K562 (cell line): Measurements from ENCODE around the gene DPY19L3. TPM values are rescaled to one million over a fixed set of nuclear protein-coding genes. Genes with fewer than 3 reads are reported as not detected.

Experiments used
- ATAC-seq: fragments of 200-7000 bp; cut with Tn5 transposase; 3 replicates; pipeline ENCODE4 v1.9.1; 2020; ENCODE audit warnings: moderate library complexity
- BruUV-seq: library from RNA; stranded (reverse); fragments of 400-500 nt; replicated peaks from 2 replicates; lab custom pipeline; 2021; lab: Mats Ljungman, UMichigan
- CTCF ChIA-PET: fragments of 300-600 bp; formaldehyde crosslinking; extraction: SDS; loops from one replicate; lab custom pipeline; 2021; ENCODE audit warnings: low intra/inter-chr PET ratio; lab: Yijun Ruan, JAX
- POLR2A ChIA-PET: fragments of 300-600, 350-650 bp; sonication (Branson Sonifier 250); formaldehyde crosslinking; extraction: SDS; loops from one replicate; lab custom pipeline; 2021; ENCODE audit warnings: antibody characterized with exemption, inconsistent platforms; lab: Yijun Ruan, JAX
- DNase-seq, 4 experiments: peaks; one replicate each; pipeline versions ENCODE4 v3.0.0 to v3.0.0-alpha.2; 2011 to 2018; ENCODE audit warnings: low spot score in 3 of 4, mixed read lengths in 3 of 4; ENCODE audit errors: extremely low read depth in 1 of 4
- FAIRE-seq: peaks from 2 replicates; lab custom pipeline; 2011; peaks lifted over from hg19 to GRCh38; lab: Jason Lieb, UNC
- H2AFZ ChIP-seq: 2 replicates; pipeline ENCODE4 v1.6.0; 2011; ENCODE audit warnings: low read depth, low read length, control low read depth, inconsistent platforms
- H3K27ac ChIP-seq: fragments of 200-600 bp; 3 replicates; pipeline ENCODE4 v1.8.0; 2011; ENCODE audit warnings: low read depth, mild to moderate bottlenecking, control low read depth, inconsistent platforms, low read length, moderate library complexity, mixed read lengths; ENCODE audit errors: extremely low read depth
- H3K27me3 ChIP-seq, 2 experiments: fragments of 300-600 bp in 1 of 2; 2 replicates in 1 of 2; 3 replicates in 1 of 2; pipeline versions ENCODE4 v1.6.0 to v1.8.0; 2011; ENCODE audit warnings: inconsistent platforms in 2 of 2, low read length in 2 of 2, mild to moderate bottlenecking in 1 of 2, mixed read lengths in 1 of 2, moderate library complexity in 1 of 2; ENCODE audit not compliant: control insufficient read depth in 2 of 2, insufficient read depth in 2 of 2
- H3K36me3 ChIP-seq: fragments of 300-600 bp; 3 replicates; pipeline ENCODE4 v1.8.0; 2011; ENCODE audit warnings: mild to moderate bottlenecking, low read length, inconsistent platforms; ENCODE audit not compliant: control insufficient read depth, insufficient read depth
- H3K4me1 ChIP-seq, 2 experiments: fragments of 200-600 bp in 1 of 2; replicated peaks in 1 of 2; 2 replicates in 1 of 2; 3 replicates in 1 of 2; pipeline versions ENCODE4 v1.5.1 to v1.8.0; 2011; ENCODE audit warnings: inconsistent platforms in 2 of 2, low read length in 2 of 2, mild to moderate bottlenecking in 1 of 2, mixed read lengths in 1 of 2, moderate library complexity in 1 of 2; ENCODE audit not compliant: control insufficient read depth in 2 of 2, insufficient read depth in 2 of 2
- H3K4me2 ChIP-seq: 2 replicates; pipeline ENCODE4 v1.6.1; 2011; ENCODE audit warnings: low read length, control low read depth, inconsistent platforms, mixed read lengths; ENCODE audit not compliant: insufficient read depth
- H3K4me3 ChIP-seq: fragments of 200-600 bp; sonication (generic), shearing (Covaris generic); 2 replicates; pipeline ENCODE4 v1.5.1; 2016; ENCODE audit warnings: control low read depth, inconsistent platforms
- H3K79me2 ChIP-seq: fragments of 200-600 bp; 3 replicates; pipeline ENCODE4 v1.8.0; 2011; ENCODE audit warnings: low read length, inconsistent platforms; ENCODE audit not compliant: control insufficient read depth, insufficient read depth
- H3K9ac ChIP-seq, 2 experiments: 2 replicates each; pipeline versions ENCODE4 v1.6.0 to v1.6.1; 2011; ENCODE audit warnings: low read depth in 2 of 2, low read length in 2 of 2, control low read depth in 1 of 2, inconsistent platforms in 1 of 2, mild to moderate bottlenecking in 1 of 2, mixed read lengths in 1 of 2; ENCODE audit not compliant: insufficient read depth in 1 of 2
- H3K9me1 ChIP-seq: one replicate; pipeline ENCODE4 v1.6.0; 2011; ENCODE audit warnings: inconsistent platforms, mild to moderate bottlenecking, low read length, moderate library complexity; ENCODE audit not compliant: control insufficient read depth, insufficient read depth
- H3K9me3 ChIP-seq: replicated peaks from 2 replicates; pipeline ENCODE4 v1.5.1; 2011; ENCODE audit warnings: low read depth, low read length, inconsistent platforms; ENCODE audit not compliant: control insufficient read depth, insufficient read depth
- H4K20me1 ChIP-seq: replicated peaks from 2 replicates; pipeline ENCODE4 v1.6.1; 2011; ENCODE audit warnings: low read length, inconsistent platforms, mixed read lengths; ENCODE audit not compliant: control insufficient read depth, insufficient read depth
- CC2D1A ChIP-seq: fragments of 450-650 bp; IDR thresholded peaks from 2 replicates; pipeline ENCODE4 v1.6.1; 2017; ENCODE audit warnings: mild to moderate bottlenecking
- MTA2 ChIP-seq: fragments of 450-650 bp; IDR thresholded peaks from 2 replicates; pipeline ENCODE4 v1.6.1; 2016; ENCODE audit warnings: low read depth
- NCOA1 ChIP-seq: fragments of 450-650 bp; IDR thresholded peaks from 2 replicates; pipeline ENCODE4 v1.6.1; 2016; ENCODE audit warnings: low read depth
- RFX1 ChIP-seq: fragments of 450-650 bp; IDR thresholded peaks from 2 replicates; pipeline ENCODE4 v1.6.1; 2016; ENCODE audit warnings: mild to moderate bottlenecking, moderate library complexity
- TRIM24 ChIP-seq, 2 experiments: fragments of 450-650 bp; IDR thresholded peaks; 2 replicates each; pipeline ENCODE4 v1.6.1; 2016
- WGBS: fragments of 100-300 bp; shearing (Covaris generic); methylation state at CpG from one replicate; pipeline ENCODE4 v1.1.6; 2016; ENCODE audit warnings: low coverage, mixed read lengths; ENCODE audit not compliant: insufficient coverage; ENCODE audit errors: missing lambda C conversion rate; 5-methylcytosine and 5-hydroxymethylcytosine counted together
- in situ Hi-C: fragments of 300-500 bp; cut with MboI; formaldehyde crosslinking; loops from 4 replicates; pipeline ENCODE4 v1.15.0; 2018; ENCODE audit warnings: inconsistent platforms, mixed read lengths
- intact Hi-C: fragments of 100-400 bp; cut with micrococcal nuclease; formaldehyde crosslinking; loops from 2 replicates; pipeline ENCODE4 v1.14.2; 2022
- polyA plus RNA-seq, 8 experiments: library from polyadenylated mRNA; depleted of rRNA in 4 of 8; stranded (reverse) in 5 of 8; unstranded in 3 of 8; fragments of >200 nt; fragmentation: Nextera tagmentation in 2 of 8; fragmentation: Illumina TruSeq in 1 of 8; extraction: Ambion mirVana in 2 of 8; extraction: Trizol in 1 of 8; gene quantifications; 2 replicates each; pipeline versions ENCODE4 v1.2.1 to v1.2.3, GENCODE V29; 2011 to 2014; ENCODE audit warnings: inconsistent platforms in 1 of 8, missing spikeins in 1 of 8
- total RNA-seq, 7 experiments: library from RNA; depleted of rRNA in 6 of 7; stranded (reverse); fragments of >200 nt in 6 of 7; fragmentation: Illumina TruSeq in 2 of 7; extraction: Trizol in 2 of 7; gene quantifications; 2 replicates each; pipeline versions ENCODE4 v1.2.1 to v1.2.3, GENCODE V29; 2011 to 2021; ENCODE audit warnings: low replicate concordance in 1 of 7
- TF ChIP-seq, protein P1 (sequence below), 2 experiments: fragments of 450-650 bp in 1 of 2; sonication (generic) in 1 of 2; formaldehyde crosslinking in 1 of 2; IDR thresholded peaks in 1 of 2; conservative IDR thresholded peaks in 1 of 2; 2 replicates each; pipeline versions ENCODE4 v1.6.1 to v1.8.1; 2016 to 2023; ENCODE audit warnings: mild to moderate bottlenecking in 2 of 2, moderate library complexity in 2 of 2, inconsistent platforms in 1 of 2, missing genetic modification reagents in 1 of 2

The DPY19L3 gene
- total and polyA plus RNA-seq, 9 of the 15 experiments (the other 6 are each of a cell fraction or from before 2014, with no cell fraction given) = 4.7 to 39.2 (median 22.0) TPM

DNA sequence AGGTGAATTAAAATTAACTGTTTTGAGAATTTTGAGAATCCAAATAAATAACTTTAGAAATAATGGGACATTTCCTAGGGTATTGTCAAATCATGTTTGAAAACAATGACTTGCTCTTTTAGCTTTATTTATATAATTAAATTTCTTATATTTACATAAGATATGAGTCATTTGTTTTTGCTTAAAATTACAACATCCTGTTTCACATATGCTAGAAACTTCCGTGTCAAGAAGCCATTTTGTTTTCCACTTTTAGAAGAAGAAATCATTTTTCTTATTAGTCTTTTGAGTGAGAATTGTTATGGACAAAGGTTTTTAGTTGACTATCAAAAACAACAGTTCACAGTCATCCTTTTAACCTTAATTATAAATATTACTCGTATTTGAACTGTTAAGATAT, 48.2 kb downstream of the DPY19L3 start:
- POLR2A ChIA-PET = no interaction called here
- no TSS peak for BruUV-seq
- Histone ChIP-seq H4K20me1 (no peaks in the 10 kb centered on the region), H2AFZ (no peak overlapping the region), H3K79me2 (no peaks in the 10 kb centered on the region), H3K4me3 (no peak overlapping the region), H3K9me3 (no peaks in the 10 kb centered on the region), H3K27ac (no peak overlapping the region), H3K4me2 (no peak overlapping the region), H3K9me1 (no peaks in the 10 kb centered on the region), H3K4me1 (no peaks in the 10 kb centered on the region), H3K9ac (no peak overlapping the region), H3K36me3 (peaks cover 60% of the 10 kb centered on the region; the same call in 2 of the 3 replicates), H3K27me3 (no peaks in the 10 kb centered on the region)
- no peak for FAIRE-seq
- in situ Hi-C loops = no loop called here
- no peak for DNase-seq
- no peak for ATAC-seq
- intact Hi-C loops = no loop called here
- CTCF ChIA-PET = no interaction called here
- 87% methylated on average over 2 of the region's 2 CpGs for WGBS
- TF ChIP-seq RFX1 = no peak
- TF ChIP-seq, protein P1, sequence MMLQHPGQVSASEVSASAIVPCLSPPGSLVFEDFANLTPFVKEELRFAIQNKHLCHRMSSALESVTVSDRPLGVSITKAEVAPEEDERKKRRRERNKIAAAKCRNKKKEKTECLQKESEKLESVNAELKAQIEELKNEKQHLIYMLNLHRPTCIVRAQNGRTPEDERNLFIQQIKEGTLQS (IDR thresholded peaks at IDR 0.05) = peak; percentile 19; the same call in 1 of the 2 replicates
- TF ChIP-seq, protein P1 (CRISPR knock-in tag; conservative IDR thresholded peaks at IDR 0.05) = no peak

DNA sequence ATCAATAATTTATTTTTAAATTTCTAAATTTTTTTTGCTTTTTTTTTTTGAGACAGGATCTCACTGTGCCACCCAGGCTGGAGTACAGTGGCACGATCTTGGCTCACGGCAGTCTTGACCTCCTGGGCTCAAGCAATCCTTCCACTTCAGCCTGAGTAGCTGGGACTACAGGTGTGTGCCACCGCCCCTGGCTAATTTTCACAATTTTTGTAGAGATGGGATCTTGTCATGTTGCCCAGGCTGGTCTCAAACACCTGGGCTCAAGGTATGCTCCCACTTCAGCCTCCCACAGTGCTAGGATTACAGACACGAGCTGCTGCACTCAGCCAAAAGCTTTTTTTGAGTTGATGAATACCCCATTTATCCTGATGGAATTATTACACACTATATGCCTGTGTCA, 50.8 kb downstream of the DPY19L3 start:
- no peaks in the 10 kb centered on the region for H3K9me3 ChIP-seq
- WGBS = 92% methylated on average over 3 of the region's 4 CpGs
- FAIRE-seq (no peak), ATAC-seq (no peak), DNase-seq (no peak)
- ChIA-PET CTCF (no interaction called here), POLR2A (no interaction called here)
- no peak overlapping the region for H3K27ac ChIP-seq
- H3K4me2 ChIP-seq = no peak overlapping the region
- H3K79me2 ChIP-seq = no peaks in the 10 kb centered on the region
- TF ChIP-seq NCOA1 (no peak), CC2D1A (no peak), MTA2 (no peak), TRIM24 (IDR thresholded peaks at IDR 0.05) (no peak)
- no peaks in the 10 kb centered on the region for H3K27me3 ChIP-seq
- no peaks in the 10 kb centered on the region for H4K20me1 ChIP-seq
- no peaks in the 10 kb centered on the region for H3K4me1 ChIP-seq
- peaks cover 69% of the 10 kb centered on the region; the same call in 2 of the 3 replicates for H3K36me3 ChIP-seq
- no peak overlapping the region for H2AFZ ChIP-seq
- no peak overlapping the region for H3K4me3 ChIP-seq
- intact Hi-C loops = no loop called here
- in situ Hi-C loops = no loop called here
- H3K9ac ChIP-seq = no peak overlapping the region
- no peaks in the 10 kb centered on the region for H3K9me1 ChIP-seq
- BruUV-seq = no TSS peak
